MM.1S (cell line): ENCODE results near the gene PLEKHG1.

ENCODE experiments used
- DNase-seq: peaks from one replicate; pipeline ENCODE4 v3.0.0-alpha.2; 2015
- H2AFZ ChIP-seq: fragments of 300-600 bp; sonication (generic); 2 replicates; pipeline ENCODE4 v1.6.0; 2016; ENCODE audit warnings: antibody characterized with exemption, low read length
- H3F3A ChIP-seq: fragments of 300-600 bp; sonication (generic); 2 replicates; pipeline ENCODE4 v1.6.1; 2016; ENCODE audit warnings: mild to moderate bottlenecking, antibody characterized with exemption, low read length, moderate library complexity, mixed read lengths; ENCODE audit not compliant: insufficient read depth
- H3K27ac ChIP-seq: fragments of 300-600 bp; sonication (generic); 2 replicates; pipeline ENCODE4 v1.5.1; 2016; ENCODE audit warnings: mild to moderate bottlenecking, low read length
- H3K27me3 ChIP-seq: fragments of 300-600 bp; sonication (generic); replicated peaks from 2 replicates; pipeline ENCODE4 v1.6.0; 2016; ENCODE audit warnings: low read length; ENCODE audit not compliant: insufficient read depth
- H3K36me3 ChIP-seq: fragments of 300-600 bp; sonication (generic); replicated peaks from 2 replicates; pipeline ENCODE4 v1.6.1; 2016; ENCODE audit warnings: mild to moderate bottlenecking, low read length, mixed read lengths; ENCODE audit not compliant: insufficient read depth
- H3K4me1 ChIP-seq: fragments of 300-600 bp; sonication (generic); 2 replicates; pipeline ENCODE4 v1.6.1; 2016; ENCODE audit warnings: low read length, mixed read lengths
- H3K4me2 ChIP-seq: fragments of 300-600 bp; sonication (generic); 2 replicates; pipeline ENCODE4 v1.6.0; 2016; ENCODE audit warnings: low read depth, low read length
- H3K4me3 ChIP-seq: fragments of 300-600 bp; sonication (generic); 2 replicates; pipeline ENCODE4 v1.5.1; 2016; ENCODE audit warnings: low read length, mixed read lengths
- H3K79me2 ChIP-seq: fragments of 300-600 bp; sonication (generic); 2 replicates; pipeline ENCODE4 v1.6.1; 2016; ENCODE audit warnings: mixed run types, low read length, mixed read lengths
- H3K9ac ChIP-seq: fragments of 300-600 bp; sonication (generic); 2 replicates; pipeline ENCODE4 v1.6.1; 2016; ENCODE audit warnings: low read length, mixed read lengths
- H3K9me2 ChIP-seq: fragments of 300-600 bp; sonication (generic); replicated peaks from 2 replicates; pipeline ENCODE4 v1.6.1; 2016; ENCODE audit warnings: mild to moderate bottlenecking, low read length, mixed read lengths; ENCODE audit not compliant: insufficient read depth
- H3K9me3 ChIP-seq: fragments of 300-600 bp; sonication (generic); replicated peaks from 2 replicates; pipeline ENCODE4 v1.6.1; 2016; ENCODE audit warnings: mild to moderate bottlenecking, low read length, mixed read lengths; ENCODE audit not compliant: insufficient read depth
- H4K20me1 ChIP-seq: fragments of 300-600 bp; sonication (generic); 2 replicates; pipeline ENCODE4 v1.6.1; 2016; ENCODE audit warnings: mild to moderate bottlenecking, low read length, moderate library complexity, mixed read lengths; ENCODE audit not compliant: insufficient read depth
- EZH2 ChIP-seq: fragments of 300-600 bp; sonication (generic); optimal IDR thresholded peaks from 2 replicates; pipeline ENCODE3; 2017; ENCODE audit warnings: low read depth, mild to moderate bottlenecking, antibody characterized with exemption, low read length, mixed read lengths
- EZH2phosphoT487 ChIP-seq: fragments of 300-600 bp; sonication (generic); IDR thresholded peaks from 2 replicates; pipeline ENCODE4 v1.6.1; 2018; ENCODE audit warnings: antibody characterized with exemption, low read length
- TF ChIP-seq, protein P1 (sequence below): fragments of 300-600 bp; sonication (generic); IDR thresholded peaks from 2 replicates; pipeline ENCODE4 v1.5.1; 2016; ENCODE audit warnings: antibody characterized with exemption, low read length, mixed read lengths

PLEKHG1 gene

DNA sequence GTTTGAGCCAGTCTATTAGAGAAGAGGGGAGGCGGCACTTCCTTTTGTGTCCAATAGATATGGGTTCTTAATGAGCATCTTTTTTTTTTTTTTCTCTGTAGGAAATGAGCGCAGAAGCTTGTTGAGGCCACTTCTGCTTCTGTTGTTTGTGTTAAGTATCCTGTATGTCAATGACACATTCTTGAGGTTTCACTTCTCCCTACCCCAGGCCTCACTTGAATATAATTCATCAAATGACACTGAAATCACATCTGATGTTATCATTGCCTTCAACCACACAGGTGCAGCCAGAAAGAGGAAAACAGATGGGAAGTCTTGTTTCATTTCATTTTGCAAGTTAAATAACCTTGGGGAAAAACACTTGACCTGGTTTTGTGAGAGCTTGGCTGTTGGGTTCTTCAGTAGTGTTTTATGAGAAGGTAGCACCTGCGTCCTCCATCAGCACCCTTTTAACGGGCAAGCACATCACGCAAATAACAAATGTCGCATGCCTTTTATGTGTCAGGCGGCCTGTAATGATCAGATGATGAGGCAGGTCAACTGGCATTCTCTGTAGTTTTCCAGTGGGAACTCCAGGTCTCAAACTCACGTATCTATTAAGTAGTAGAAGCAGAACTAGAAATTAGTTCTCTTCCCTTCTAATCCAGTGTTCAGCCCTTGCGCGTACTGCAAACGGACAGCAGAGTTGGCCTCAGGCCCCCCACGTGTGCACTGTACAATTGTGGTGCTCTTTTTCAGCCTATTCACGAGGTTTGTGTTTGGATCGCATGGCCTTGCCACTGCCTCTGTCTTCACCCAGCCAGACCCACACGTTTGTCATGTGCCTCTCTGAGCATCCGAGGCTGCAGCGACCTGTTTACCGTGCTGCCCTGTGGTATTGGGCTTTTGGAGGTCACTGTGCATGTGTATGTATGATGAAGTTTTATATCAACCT is 23.5 kb downstream of the PLEKHG1 start:
- Histone ChIP-seq H4K20me1 (no peaks in the 10 kb centered on the region), H3K4me1 (peaks cover 16% of the 10 kb centered on the region; the same call in 1 of the 2 replicates), H3K9me2 (no peaks in the 10 kb centered on the region), H3K36me3 (no peaks in the 10 kb centered on the region), H3K9me3 (no peaks in the 10 kb centered on the region), H3F3A (no peaks in the 10 kb centered on the region), H3K9ac (no peak overlapping the region), H2AFZ (no peak overlapping the region), H3K4me3 (no peak overlapping the region), H3K27me3 (no peaks in the 10 kb centered on the region), H3K4me2 (peak overlapping the region; percentile 39), H3K27ac (peak overlapping the region; percentile 67), H3K79me2 (no peaks in the 10 kb centered on the region)
- TF ChIP-seq EZH2: no peak
- TF ChIP-seq, protein P1, sequence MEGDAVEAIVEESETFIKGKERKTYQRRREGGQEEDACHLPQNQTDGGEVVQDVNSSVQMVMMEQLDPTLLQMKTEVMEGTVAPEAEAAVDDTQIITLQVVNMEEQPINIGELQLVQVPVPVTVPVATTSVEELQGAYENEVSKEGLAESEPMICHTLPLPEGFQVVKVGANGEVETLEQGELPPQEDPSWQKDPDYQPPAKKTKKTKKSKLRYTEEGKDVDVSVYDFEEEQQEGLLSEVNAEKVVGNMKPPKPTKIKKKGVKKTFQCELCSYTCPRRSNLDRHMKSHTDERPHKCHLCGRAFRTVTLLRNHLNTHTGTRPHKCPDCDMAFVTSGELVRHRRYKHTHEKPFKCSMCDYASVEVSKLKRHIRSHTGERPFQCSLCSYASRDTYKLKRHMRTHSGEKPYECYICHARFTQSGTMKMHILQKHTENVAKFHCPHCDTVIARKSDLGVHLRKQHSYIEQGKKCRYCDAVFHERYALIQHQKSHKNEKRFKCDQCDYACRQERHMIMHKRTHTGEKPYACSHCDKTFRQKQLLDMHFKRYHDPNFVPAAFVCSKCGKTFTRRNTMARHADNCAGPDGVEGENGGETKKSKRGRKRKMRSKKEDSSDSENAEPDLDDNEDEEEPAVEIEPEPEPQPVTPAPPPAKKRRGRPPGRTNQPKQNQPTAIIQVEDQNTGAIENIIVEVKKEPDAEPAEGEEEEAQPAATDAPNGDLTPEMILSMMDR: no peak
- TF ChIP-seq EZH2phosphoT487: no peak
- DNase-seq: peak; percentile 67

DNA sequence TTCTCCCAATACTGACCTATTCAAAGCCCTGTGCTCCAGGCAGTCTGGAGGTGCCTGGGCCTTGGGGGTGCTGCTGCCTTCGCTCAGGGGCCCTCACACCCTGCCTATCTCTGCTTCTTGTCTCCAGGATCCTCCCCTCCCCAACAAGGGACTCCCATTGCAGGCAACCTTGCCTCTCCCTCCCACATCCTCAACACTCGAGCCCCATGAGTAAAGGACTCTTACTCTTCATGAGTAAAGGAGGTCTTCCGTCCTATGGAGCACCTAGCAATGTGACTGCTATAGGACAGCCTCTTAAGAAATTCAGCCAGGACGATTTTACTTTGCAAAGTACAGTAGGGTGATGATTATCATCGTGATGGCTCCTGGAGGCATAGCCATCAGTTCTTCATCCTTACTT is 24.5 kb downstream of the PLEKHG1 start:
- H3K9me2 ChIP-seq: no peaks in the 10 kb centered on the region
- H3K9ac ChIP-seq: no peak overlapping the region
- no peaks in the 10 kb centered on the region for H3K36me3 ChIP-seq
- H3F3A ChIP-seq: no peaks in the 10 kb centered on the region
- TF ChIP-seq EZH2 (no peak), EZH2phosphoT487 (no peak)
- TF ChIP-seq, protein P1: no peak
- H3K4me3 ChIP-seq: no peak overlapping the region
- H3K79me2 ChIP-seq: no peaks in the 10 kb centered on the region
- no peak overlapping the region for H2AFZ ChIP-seq
- H3K27ac ChIP-seq: no peak overlapping the region
- no peaks in the 10 kb centered on the region for H4K20me1 ChIP-seq
- H3K4me2 ChIP-seq: no peak overlapping the region
- no peak for DNase-seq
- no peaks in the 10 kb centered on the region for H3K9me3 ChIP-seq
- no peaks in the 10 kb centered on the region for H3K27me3 ChIP-seq
- peaks cover 16% of the 10 kb centered on the region; the same call in 1 of the 2 replicates for H3K4me1 ChIP-seq

DNA sequence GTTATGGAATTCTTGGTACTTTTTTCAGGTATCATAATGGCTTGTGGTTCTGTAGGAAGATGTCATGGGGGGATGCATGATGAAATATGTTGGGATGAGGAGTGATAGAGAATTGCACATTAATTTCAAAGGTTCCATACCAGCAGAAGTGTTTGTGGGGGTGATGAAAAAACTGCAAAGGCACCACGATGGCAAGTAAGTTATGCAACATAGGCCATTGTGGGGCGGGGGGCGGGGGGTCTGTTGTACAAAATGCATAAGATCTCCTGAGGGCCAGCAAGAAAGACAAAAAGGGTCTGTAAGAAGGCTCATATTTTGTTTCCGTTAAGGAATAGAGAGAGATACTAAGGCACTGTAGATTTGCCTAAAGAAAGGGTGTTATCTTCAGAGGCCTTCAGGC is 26.2 kb downstream of the PLEKHG1 start:
- TF ChIP-seq EZH2phosphoT487: no peak
- TF ChIP-seq, protein P1: no peak
- no peak for TF ChIP-seq EZH2
- H3K9ac ChIP-seq: no peak overlapping the region
- H3K9me2 ChIP-seq: no peaks in the 10 kb centered on the region
- DNase-seq: no peak
- no peaks in the 10 kb centered on the region for H4K20me1 ChIP-seq
- no peaks in the 10 kb centered on the region for H3F3A ChIP-seq
- H3K27ac ChIP-seq: no peak overlapping the region
- no peaks in the 10 kb centered on the region for H3K27me3 ChIP-seq
- H3K4me2 ChIP-seq: no peak overlapping the region
- H3K4me1 ChIP-seq: peaks cover 16% of the 10 kb centered on the region; the same call in 1 of the 2 replicates
- H3K4me3 ChIP-seq: no peak overlapping the region
- H3K79me2 ChIP-seq: no peaks in the 10 kb centered on the region
- H3K9me3 ChIP-seq: no peaks in the 10 kb centered on the region
- H2AFZ ChIP-seq: no peak overlapping the region
- no peaks in the 10 kb centered on the region for H3K36me3 ChIP-seq
